ENCODE data around the gene NEO1.

Gene NEO1

DNA sequence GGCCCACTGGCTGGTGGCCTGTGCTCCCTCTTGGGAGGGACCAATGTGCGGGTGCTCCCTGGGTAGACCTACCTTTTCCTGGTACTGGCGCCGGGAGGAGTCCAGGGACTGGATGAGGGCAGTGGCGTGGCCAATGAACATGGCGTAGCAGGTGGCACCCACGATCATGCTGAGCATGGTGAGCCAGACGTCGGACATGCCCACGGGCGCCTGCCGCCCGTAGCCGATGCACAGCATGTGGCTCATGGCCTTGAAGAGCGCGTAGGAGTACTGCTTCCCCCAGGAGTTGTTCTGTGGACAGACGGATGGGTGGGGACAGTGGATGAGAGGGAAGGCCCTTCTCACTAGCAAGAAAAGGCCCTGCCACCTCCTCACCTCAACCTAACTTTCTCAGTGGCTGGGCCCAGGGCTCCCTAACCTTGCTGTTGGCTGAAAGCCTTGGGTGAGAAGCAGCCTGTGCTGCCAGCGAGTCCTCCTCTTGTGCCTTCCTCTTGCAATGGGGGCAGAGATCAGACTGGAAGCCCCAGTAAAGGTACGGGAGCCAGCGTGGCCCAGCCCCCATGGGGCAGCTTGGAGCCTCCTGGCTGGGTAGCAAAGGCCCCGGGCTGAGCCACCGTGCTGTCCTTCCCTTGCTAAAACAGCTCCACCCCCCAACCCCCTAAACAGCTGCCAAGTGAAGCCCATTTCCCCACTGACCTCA, 277.4 kb downstream of the NEO1 start:
- no peaks in the 10 kb centered on the region for H3K36me3 Mint-ChIP-seq (ENCODE audit: insufficient read depth)
- no peak overlapping the region for H3K27ac Mint-ChIP-seq
- H3K4me1 Mint-ChIP-seq (ENCODE audit: low read depth in 2 of 2): peaks cover 0 to 5% of the 10 kb centered on the region in 2 donors
- H3K4me3 Mint-ChIP-seq: no peak overlapping the region
- H3K9me3 Mint-ChIP-seq: no peaks in the 10 kb centered on the region
- ATAC-seq (replicated peaks) (no peak), DNase-seq (no peak)
- H3K27me3 Mint-ChIP-seq: peaks cover 0 to 31% of the 10 kb centered on the region in 2 donors

DNA sequence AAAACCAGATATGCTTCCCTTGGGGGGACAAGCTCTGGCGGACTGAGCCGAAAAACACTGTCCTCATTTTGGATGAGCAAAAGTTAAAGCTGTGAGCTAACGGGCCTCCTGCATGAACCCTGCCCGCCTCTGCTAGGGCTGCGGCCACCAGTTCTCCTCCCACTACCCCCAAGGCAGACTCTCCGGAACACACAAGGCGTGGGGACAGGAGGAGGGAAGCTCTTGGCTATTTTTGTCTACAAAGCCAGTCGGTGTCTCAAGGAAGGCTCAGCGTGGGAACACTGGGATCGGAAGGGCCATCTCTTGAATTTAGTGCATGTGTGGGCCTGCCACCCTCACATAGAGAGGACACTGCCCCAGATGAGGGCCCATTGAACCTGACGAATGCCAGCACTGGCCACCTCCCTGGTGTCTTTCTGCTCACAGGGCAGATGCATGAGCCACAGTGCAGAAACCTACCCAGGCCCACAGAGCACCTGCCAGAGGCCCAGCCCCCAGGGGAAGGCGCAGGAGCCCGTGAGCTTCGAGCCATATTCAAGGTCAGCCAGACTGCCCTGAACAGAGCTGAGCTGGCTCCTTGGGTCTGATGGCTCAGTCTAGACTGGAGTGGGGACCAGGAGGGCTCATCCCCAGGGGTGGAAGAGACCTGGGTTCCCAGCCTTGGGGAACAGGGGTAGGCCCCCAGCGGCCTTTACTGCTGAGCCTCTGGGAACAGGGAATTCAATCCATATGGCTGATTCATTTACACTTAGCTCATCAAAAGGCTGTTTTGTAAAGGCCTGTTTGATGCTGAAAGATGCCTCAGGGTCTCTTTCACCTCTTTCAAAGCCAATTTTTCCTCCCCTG, 278.2 kb downstream of the NEO1 start:
- peaks cover 0 to 31% of the 10 kb centered on the region in 2 donors for H3K27me3 Mint-ChIP-seq
- H3K4me3 Mint-ChIP-seq: no peak overlapping the region
- no peak for DNase-seq
- no peak overlapping the region for H3K27ac Mint-ChIP-seq
- H3K36me3 Mint-ChIP-seq (ENCODE audit: insufficient read depth): no peaks in the 10 kb centered on the region
- no peaks in the 10 kb centered on the region for H3K9me3 Mint-ChIP-seq
- H3K4me1 Mint-ChIP-seq (ENCODE audit: low read depth in 2 of 2): peaks cover 0 to 5% of the 10 kb centered on the region in 2 donors
- no peak for ATAC-seq (replicated peaks)

DNA sequence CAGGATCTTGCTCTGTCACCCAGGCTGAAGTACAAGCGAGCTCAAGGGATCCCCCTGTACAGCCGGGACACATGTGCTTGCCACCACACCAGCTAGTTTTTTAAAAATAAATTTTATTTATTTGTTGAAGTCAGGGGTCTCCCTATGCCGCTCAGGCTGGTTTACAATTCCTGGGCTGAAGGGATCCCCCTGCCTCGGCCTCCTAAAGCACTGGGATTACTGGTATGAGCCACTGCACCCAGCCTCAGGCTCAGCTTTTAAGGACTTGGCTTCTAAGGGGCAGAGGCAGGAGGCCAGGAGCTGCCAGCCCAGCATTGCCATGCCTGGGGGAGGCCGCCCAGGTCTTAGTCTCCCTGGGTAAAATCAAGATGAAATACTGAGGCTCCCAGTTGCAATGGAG, 279.2 kb downstream of the NEO1 start:
- Mint-ChIP-seq H3K27me3 (peaks cover 2 to 27% of the 10 kb centered on the region in 2 donors), H3K4me3 (no peak overlapping the region), H3K9me3 (no peaks in the 10 kb centered on the region), H3K27ac (no peak overlapping the region), H3K36me3 (ENCODE audit: insufficient read depth) (no peaks in the 10 kb centered on the region), H3K4me1 (ENCODE audit: low read depth in 2 of 2) (peaks cover 0 to 3% of the 10 kb centered on the region in 2 donors)
- ATAC-seq (replicated peaks) (no peak), DNase-seq (no peak)

DNA sequence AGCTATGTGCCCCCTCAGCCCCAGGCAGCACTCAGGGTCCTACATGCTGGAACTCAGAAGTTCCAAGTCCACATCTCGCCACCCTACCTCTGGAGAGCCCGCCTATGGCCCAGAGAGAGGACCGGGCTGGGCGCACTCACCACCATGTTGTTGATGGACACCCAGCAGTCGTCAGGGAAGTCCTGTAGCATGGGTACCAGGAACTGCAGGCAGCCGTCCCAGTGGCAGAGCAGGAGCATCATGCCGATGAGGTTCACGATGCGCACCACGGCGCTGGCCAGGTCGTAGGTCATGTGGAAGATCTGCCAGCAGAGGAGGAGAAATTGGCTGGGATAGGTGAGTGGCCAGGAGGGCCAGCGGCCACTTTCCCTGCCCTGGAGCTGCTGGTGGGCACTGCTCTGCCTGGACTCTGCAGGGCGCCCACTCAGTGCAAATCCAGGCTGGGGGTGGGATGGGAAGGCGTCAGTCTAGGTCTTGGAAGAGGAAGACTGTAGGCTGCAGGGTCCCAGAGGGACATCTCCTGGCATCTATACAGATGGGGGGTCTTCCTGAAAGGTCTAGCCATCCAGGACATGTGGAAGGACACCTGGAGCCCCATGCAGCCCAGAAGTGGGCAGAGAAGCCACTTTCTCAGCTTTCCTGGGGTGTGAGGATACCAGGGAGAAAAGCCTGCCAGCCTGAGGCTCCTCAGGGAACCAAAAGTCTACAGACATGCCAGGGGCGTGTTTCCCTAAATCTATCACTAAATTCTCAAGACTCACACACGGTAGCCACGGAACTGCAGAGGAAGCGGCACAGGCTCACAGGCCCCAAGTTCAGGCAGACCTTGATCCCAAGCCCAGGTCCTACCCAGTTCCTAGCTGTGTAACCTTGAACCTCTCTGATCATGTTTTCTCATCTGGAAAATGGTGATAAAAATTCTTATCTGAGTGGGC, 280.0 kb downstream of the NEO1 start:
- Mint-ChIP-seq H3K27ac (no peak overlapping the region), H3K4me3 (no peak overlapping the region), H3K36me3 (ENCODE audit: insufficient read depth) (no peaks in the 10 kb centered on the region), H3K9me3 (no peaks in the 10 kb centered on the region), H3K27me3 (peaks cover 10 to 33% of the 10 kb centered on the region in 2 donors), H3K4me1 (ENCODE audit: low read depth in 2 of 2) (peaks cover 0 to 3% of the 10 kb centered on the region in 2 donors)
- DNase-seq (no peak), ATAC-seq (replicated peaks) (no peak)

DNA sequence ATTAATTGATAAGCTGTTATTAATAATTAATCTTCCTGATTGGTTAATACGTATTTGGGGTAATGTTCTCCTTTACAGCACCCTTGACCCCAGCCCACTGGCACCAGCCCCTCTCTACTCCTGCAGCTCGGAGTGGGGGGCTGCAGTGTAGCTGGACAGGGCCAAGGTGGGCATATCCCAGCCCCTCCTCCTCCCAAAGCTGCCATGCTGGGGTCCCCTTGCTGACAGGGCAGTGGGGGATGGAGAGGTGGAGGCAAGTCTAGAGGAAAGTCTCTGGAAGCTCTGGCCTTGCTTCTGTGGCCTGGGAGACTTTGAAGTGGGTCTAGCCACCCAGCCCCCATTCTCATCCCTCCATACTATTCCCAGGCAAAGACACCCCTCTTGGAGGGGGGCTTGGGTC, 280.7 kb downstream of the NEO1 start:
- H3K36me3 Mint-ChIP-seq (ENCODE audit: insufficient read depth): no peaks in the 10 kb centered on the region
- ATAC-seq (replicated peaks): no peak
- H3K4me3 Mint-ChIP-seq: no peak overlapping the region
- no peaks in the 10 kb centered on the region for H3K9me3 Mint-ChIP-seq
- DNase-seq: no peak
- no peak overlapping the region for H3K27ac Mint-ChIP-seq
- peaks cover 0 to 3% of the 10 kb centered on the region in 2 donors for H3K4me1 Mint-ChIP-seq (ENCODE audit: low read depth in 2 of 2)
- peaks cover 13 to 33% of the 10 kb centered on the region in 2 donors for H3K27me3 Mint-ChIP-seq

DNA sequence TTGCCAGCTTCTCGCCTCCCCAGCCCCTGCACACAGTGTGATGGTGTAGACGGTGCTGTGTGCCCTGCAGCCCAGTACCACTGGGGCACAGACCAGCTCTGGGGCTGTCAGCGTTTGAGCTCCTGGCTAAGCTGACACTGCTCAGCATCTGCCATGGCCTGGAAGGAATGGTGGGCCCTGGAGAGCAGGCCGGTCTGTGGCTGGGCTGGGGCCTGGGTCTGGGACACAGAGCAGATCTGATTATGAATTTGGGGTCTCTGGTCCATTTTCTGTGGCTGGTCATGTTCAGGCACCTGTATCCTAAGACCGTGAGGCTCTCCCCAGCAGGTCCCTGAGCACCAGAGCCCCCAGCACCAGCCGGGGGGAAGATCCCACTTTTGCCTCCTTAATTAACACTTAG, 281.8 kb downstream of the NEO1 start:
- no peak for DNase-seq
- H3K27ac Mint-ChIP-seq: no peak overlapping the region
- no peaks in the 10 kb centered on the region for H3K9me3 Mint-ChIP-seq
- peaks cover 13 to 32% of the 10 kb centered on the region in 2 donors for H3K27me3 Mint-ChIP-seq
- no peak overlapping the region for H3K4me3 Mint-ChIP-seq
- no peak for ATAC-seq (replicated peaks)
- H3K4me1 Mint-ChIP-seq (ENCODE audit: low read depth in 2 of 2): no peaks in the 10 kb centered on the region
- no peaks in the 10 kb centered on the region for H3K36me3 Mint-ChIP-seq (ENCODE audit: insufficient read depth)

DNA sequence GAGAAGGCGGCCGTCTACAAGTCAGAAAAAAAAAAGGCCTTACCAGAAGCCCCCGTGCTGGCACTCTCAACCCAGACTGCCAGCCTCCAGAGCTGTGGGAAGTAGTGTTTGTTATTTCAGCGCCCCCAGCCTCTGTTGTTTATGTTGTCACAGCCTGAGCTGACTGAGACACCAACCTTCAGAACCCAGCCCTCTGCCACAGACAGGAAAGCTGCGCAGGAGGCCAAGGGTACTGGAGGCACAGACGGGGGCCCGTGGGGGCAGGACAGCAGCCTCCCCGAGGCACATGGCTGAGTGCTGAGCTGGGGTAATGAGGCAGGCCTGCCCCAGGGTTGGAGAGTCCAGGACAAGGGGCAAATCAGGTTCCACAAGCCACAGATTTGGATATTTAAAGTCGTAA, 282.8 kb downstream of the NEO1 start:
- ATAC-seq (replicated peaks): no peak

DNA sequence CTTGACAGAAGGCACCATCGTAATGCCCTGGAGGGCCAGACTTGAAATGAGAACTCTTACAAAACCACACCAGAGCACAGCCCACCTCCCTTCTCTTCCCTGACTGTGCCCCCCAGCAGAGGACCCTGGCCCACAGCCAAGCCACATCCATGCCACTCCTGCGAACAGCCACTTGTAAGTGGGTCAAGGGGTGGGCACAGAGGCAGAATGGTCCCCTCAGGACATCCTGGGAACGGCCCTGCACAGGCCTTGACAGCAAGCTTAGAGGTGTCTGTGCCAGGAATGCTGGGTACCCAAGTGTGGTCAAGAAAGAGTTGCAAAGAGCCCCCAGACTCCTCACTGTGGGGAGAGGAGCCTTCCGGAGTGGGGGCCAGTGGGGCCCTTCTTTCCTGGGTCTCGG, 283.2 kb downstream of the NEO1 start:
- ATAC-seq (replicated peaks) (no peak), DNase-seq (no peak)
- Mint-ChIP-seq H3K36me3 (ENCODE audit: insufficient read depth) (no peaks in the 10 kb centered on the region), H3K4me1 (ENCODE audit: low read depth in 2 of 2) (no peaks in the 10 kb centered on the region), H3K9me3 (no peaks in the 10 kb centered on the region), H3K27ac (no peak overlapping the region), H3K4me3 (no peak overlapping the region), H3K27me3 (peaks cover 13 to 39% of the 10 kb centered on the region in 2 donors)

More for the DNA sequence above, 282.8 kb downstream of the NEO1 start:
- H3K9me3 Mint-ChIP-seq: no peaks in the 10 kb centered on the region
- no peak overlapping the region for H3K4me3 Mint-ChIP-seq
- H3K4me1 Mint-ChIP-seq (ENCODE audit: low read depth in 2 of 2): no peaks in the 10 kb centered on the region
- no peak for DNase-seq
- no peak overlapping the region for H3K27ac Mint-ChIP-seq
- peaks cover 13 to 35% of the 10 kb centered on the region in 2 donors for H3K27me3 Mint-ChIP-seq
- H3K36me3 Mint-ChIP-seq (ENCODE audit: insufficient read depth): no peaks in the 10 kb centered on the region

DNA sequence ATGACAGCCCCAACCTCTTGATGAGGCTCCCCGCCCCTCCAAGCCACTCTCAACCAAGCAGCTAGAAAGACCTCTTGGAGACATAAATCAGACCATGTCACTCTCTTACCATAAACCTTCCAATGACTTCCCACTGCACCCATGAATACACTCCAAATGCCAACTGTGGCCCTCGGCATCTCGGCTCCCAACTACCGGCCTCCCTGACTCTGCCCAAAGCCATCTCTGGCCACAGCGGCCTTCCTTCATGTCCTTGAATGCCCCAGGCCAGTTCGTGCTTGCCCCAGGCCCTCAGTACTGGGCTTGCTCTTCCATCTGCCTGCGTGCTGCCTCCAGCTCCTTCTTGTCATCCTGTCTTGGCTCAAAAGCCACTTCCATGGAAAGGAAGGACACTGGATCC, 284.5 kb downstream of the NEO1 start:
- Mint-ChIP-seq H3K27me3 (peaks cover 13 to 43% of the 10 kb centered on the region in 2 donors), H3K4me3 (no peak overlapping the region), H3K4me1 (ENCODE audit: low read depth in 2 of 2) (no peaks in the 10 kb centered on the region), H3K27ac (no peak overlapping the region), H3K36me3 (ENCODE audit: insufficient read depth) (no peaks in the 10 kb centered on the region), H3K9me3 (no peaks in the 10 kb centered on the region)
- DNase-seq (no peak), ATAC-seq (replicated peaks) (no peak)

DNA sequence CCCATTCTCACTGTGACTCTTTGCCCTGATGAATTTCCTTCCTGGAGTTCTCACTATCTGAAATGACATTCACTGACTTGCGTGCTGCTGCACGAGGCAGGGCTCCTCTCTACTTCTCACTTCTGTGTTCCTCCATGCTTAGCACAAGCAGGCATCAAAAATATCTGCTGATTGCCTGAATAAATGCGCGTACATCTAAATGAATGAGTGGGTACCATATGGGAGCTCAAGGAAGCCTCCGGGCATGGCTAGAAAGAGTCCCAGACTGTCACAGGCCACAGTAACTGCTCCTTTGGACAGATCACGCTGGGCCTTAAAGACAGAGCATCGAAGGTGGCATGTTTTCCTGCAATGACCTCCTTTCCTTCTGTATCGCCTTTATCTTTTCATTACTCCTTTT, 284.9 kb downstream of the NEO1 start:
- ATAC-seq (replicated peaks) (no peak), DNase-seq (no peak)
- Mint-ChIP-seq H3K4me1 (ENCODE audit: low read depth in 2 of 2) (no peaks in the 10 kb centered on the region), H3K27ac (no peak overlapping the region), H3K36me3 (ENCODE audit: insufficient read depth) (no peaks in the 10 kb centered on the region), H3K4me3 (no peak overlapping the region), H3K9me3 (no peaks in the 10 kb centered on the region), H3K27me3 (peaks cover 13 to 45% of the 10 kb centered on the region in 2 donors)

DNA sequence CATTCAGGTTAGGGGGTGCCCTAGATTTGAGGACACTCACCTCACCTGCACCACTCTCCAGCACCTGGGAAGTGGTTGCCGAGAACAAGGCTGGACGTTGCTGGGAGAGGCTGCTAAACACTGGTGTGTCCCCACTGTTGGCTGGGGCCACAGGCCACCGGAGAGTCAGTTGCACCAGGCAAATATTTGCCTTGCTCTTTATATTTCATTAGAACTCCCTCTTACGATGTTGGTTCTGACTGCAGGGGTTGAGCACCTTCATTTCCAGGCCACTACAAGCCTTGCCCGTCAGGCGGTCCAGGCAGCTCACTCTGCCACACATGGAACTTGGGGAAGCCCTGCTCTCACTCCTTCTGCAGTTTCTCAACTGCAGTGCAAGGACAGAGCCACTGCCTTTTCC, 285.8 kb downstream of the NEO1 start:
- peaks cover 13 to 54% of the 10 kb centered on the region in 2 donors for H3K27me3 Mint-ChIP-seq
- H3K27ac Mint-ChIP-seq: no peak overlapping the region
- no peaks in the 10 kb centered on the region for H3K4me1 Mint-ChIP-seq (ENCODE audit: low read depth in 2 of 2)
- ATAC-seq (replicated peaks) (no peak), DNase-seq (no peak)
- H3K9me3 Mint-ChIP-seq: peaks cover 0 to 6% of the 10 kb centered on the region in 2 donors
- H3K4me3 Mint-ChIP-seq: no peak overlapping the region
- no peaks in the 10 kb centered on the region for H3K36me3 Mint-ChIP-seq (ENCODE audit: insufficient read depth)

DNA sequence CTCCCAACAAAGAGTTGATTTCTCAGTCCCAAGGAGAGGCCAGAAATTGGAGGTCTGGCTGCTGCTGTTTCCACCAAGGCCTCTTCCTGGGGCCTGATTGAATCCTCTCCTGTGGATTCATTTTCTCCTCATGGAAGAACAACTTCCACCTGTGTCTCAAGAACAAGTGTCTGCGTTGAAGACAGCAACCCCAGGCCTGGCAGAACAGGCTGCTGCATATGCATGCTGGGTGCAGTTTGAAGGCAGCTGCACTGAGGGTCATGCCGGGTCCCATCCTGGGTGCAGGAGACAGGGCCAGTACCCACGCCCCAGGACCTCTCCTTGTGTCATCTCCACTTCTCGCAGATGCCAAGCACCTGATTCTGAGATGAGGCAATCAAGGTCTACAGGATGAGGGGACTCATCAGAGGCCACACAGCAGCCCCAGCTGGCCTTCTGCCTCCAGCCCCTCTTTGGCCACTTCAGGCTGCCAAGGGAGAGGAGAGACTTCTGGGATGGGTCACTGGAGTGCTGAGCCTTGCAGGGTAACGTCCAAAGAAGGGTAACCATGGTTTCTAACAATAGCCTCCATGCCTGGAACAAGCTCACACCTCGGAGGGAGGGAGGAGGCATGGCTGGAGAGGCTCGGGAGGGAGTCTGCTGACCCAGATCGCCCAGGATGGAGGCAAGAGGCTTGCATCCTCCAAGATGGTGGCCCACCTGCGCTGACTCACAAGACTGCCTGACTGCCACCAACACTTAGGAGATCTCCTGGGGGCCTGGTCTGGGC, 286.5 kb downstream of the NEO1 start:
- Mint-ChIP-seq H3K27ac (no peak overlapping the region), H3K36me3 (ENCODE audit: insufficient read depth) (no peaks in the 10 kb centered on the region), H3K27me3 (peaks cover 13 to 61% of the 10 kb centered on the region in 2 donors), H3K4me1 (ENCODE audit: low read depth in 2 of 2) (no peaks in the 10 kb centered on the region), H3K9me3 (peaks cover 2 to 14% of the 10 kb centered on the region in 2 donors), H3K4me3 (no peak overlapping the region)
- no peak for DNase-seq
- ATAC-seq (replicated peaks): no peak
